Keratinocyte (primary cell): ENCODE results near the gene FBXO42. TPM values are rescaled to one million over a fixed set of nuclear protein-coding genes. Genes with fewer than 3 reads are reported as not detected.

ENCODE experiments used
- DNase-seq: peaks from one replicate; pipeline ENCODE4 v3.0.0-alpha.2; 2011; ENCODE audit warnings: low read depth, missing footprints, low spot score
- FAIRE-seq: peaks from 2 replicates; lab custom pipeline; 2011; peaks lifted over from hg19 to GRCh38; lab: Jason Lieb, UNC
- H2AFZ ChIP-seq: 2 replicates; pipeline ENCODE4 v1.6.0; 2012; ENCODE audit warnings: low read length, control low read depth, inconsistent platforms; ENCODE audit not compliant: control insufficient read depth
- H3K27ac ChIP-seq: 2 replicates; pipeline ENCODE4 v1.5.1; 2011; ENCODE audit warnings: low read length; ENCODE audit not compliant: control insufficient read depth, insufficient read depth
- H3K27me3 ChIP-seq: 3 replicates; pipeline ENCODE4 v1.6.0; 2011; ENCODE audit warnings: low read length; ENCODE audit not compliant: control insufficient read depth, insufficient read depth; ENCODE audit errors: extremely low read depth
- H3K36me3 ChIP-seq, 2 experiments: 2 replicates in 1 of 2; 3 replicates in 1 of 2; pipeline ENCODE4 v1.5.1; 2011; ENCODE audit warnings: low read length in 2 of 2, mild to moderate bottlenecking in 1 of 2; ENCODE audit not compliant: control insufficient read depth in 2 of 2, insufficient read depth in 2 of 2; ENCODE audit errors: extremely low read depth in 1 of 2
- H3K4me1 ChIP-seq: 3 replicates; pipeline ENCODE4 v1.5.1; 2011; ENCODE audit warnings: low read length; ENCODE audit not compliant: control insufficient read depth, insufficient read depth; ENCODE audit errors: extremely low read depth
- H3K4me2 ChIP-seq: 3 replicates; pipeline ENCODE4 v1.6.0; 2011; ENCODE audit warnings: low read depth, low read length; ENCODE audit not compliant: control insufficient read depth, insufficient read depth; ENCODE audit errors: extremely low read depth
- H3K4me3 ChIP-seq, 3 experiments: fragments of 200-600 bp in 1 of 3; sonication (generic) in 1 of 3; 2 replicates in 2 of 3; 3 replicates in 1 of 3; pipeline ENCODE4 v1.5.1; 2011 to 2016; ENCODE audit warnings: low read length in 3 of 3, mild to moderate bottlenecking in 3 of 3, control low read depth in 2 of 3, inconsistent platforms in 1 of 3, low read depth in 1 of 3, mixed read lengths in 1 of 3, mixed run types in 1 of 3, moderate library complexity in 1 of 3; ENCODE audit not compliant: control insufficient read depth in 2 of 3, insufficient read depth in 2 of 3; ENCODE audit errors: extremely low read depth in 1 of 3
- H3K79me2 ChIP-seq: 2 replicates; pipeline ENCODE4 v1.6.0; 2012; ENCODE audit warnings: low read length; ENCODE audit not compliant: control insufficient read depth, insufficient read depth
- H3K9ac ChIP-seq: 3 replicates; pipeline ENCODE4 v1.6.0; 2011; ENCODE audit warnings: low read length; ENCODE audit not compliant: control insufficient read depth, insufficient read depth; ENCODE audit errors: extremely low read depth
- H3K9me1 ChIP-seq: 3 replicates; pipeline ENCODE4 v1.6.0; 2011; ENCODE audit warnings: low read length; ENCODE audit not compliant: control insufficient read depth, insufficient read depth; ENCODE audit errors: extremely low read depth
- H3K9me3 ChIP-seq: 2 replicates; pipeline ENCODE4 v1.5.1; 2012; ENCODE audit warnings: low read depth, low read length; ENCODE audit not compliant: control insufficient read depth
- H4K20me1 ChIP-seq: 3 replicates; pipeline ENCODE4 v1.6.0; 2011; ENCODE audit warnings: low read length; ENCODE audit not compliant: control insufficient read depth, insufficient read depth; ENCODE audit errors: extremely low read depth
- CTCF ChIP-seq, 3 experiments: IDR thresholded peaks in 1 of 3; conservative IDR thresholded peaks in 1 of 3; optimal IDR thresholded peaks in 1 of 3; 2 replicates in 2 of 3; 3 replicates in 1 of 3; pipeline versions ENCODE3 to v1.5.1; 2011; ENCODE audit warnings: low read length in 3 of 3, mild to moderate bottlenecking in 3 of 3, moderate library complexity in 2 of 3, control low read depth in 1 of 3, inconsistent platforms in 1 of 3; ENCODE audit not compliant: insufficient read depth in 2 of 3; ENCODE audit errors: extremely low read depth in 1 of 3
- EZH2 ChIP-seq: IDR thresholded peaks from one replicate; pipeline ENCODE4 v1.6.1; 2012; ENCODE audit warnings: inconsistent platforms, mild to moderate bottlenecking, low read length, moderate library complexity
- dilution Hi-C: fragments of 300-500 bp; cut with MboI; formaldehyde crosslinking; loops from one replicate; pipeline ENCODE4 v1.7.0; 2020; ENCODE audit warnings: low sequenced_read_pairs; ENCODE audit not compliant: extremely low pct_ligation_motif_present
- polyA plus RNA-seq, 5 experiments: library from polyadenylated mRNA; depleted of rRNA in 3 of 5; stranded (reverse) in 3 of 5; stranded (forward) in 1 of 5; unstranded in 1 of 5; fragments of >200 nt; gene quantifications; 1 replicate in 1 of 5; 2 replicates in 3 of 5; 3 replicates in 1 of 5; pipeline versions ENCODE4 v1.2.1 to v1.2.3, GENCODE V29; 2011 to 2012; ENCODE audit warnings: missing spikeins in 2 of 5, low read depth in 1 of 5, low replicate concordance in 1 of 5

FBXO42 gene
- polyA plus RNA-seq, 1 donor (not counting 4 experiments of a cell fraction or from before 2014, with no cell fraction given), result 14.1 TPM

- TF ChIP-seq CTCF (optimal IDR thresholded peaks at IDR 0.05 in 1 of 3, IDR thresholded peaks at IDR 0.05 in 1 of 3, conservative IDR thresholded peaks at IDR 0.05 in 1 of 3; ENCODE audit: extremely low read depth in 1 of 3, insufficient read depth in 2 of 3, low read length in 3 of 3) (no peak), EZH2 (no peak)
- no peak overlapping the region for H3K27ac ChIP-seq
- H3K4me1 ChIP-seq, result peaks cover 7% of the 10 kb centered on the region
- H3K79me2 ChIP-seq, result peaks cover 58% of the 10 kb centered on the region
- DNase-seq (no peak), FAIRE-seq (no peak)
- H3K4me2 ChIP-seq, result no peak overlapping the region
- H3K36me3 ChIP-seq, result peaks cover 0 to 3% of the 10 kb centered on the region in 2 experiments
- dilution Hi-C loops, result no loop called here
- H3K27me3 ChIP-seq, result no peaks in the 10 kb centered on the region
- no peak overlapping the region for H2AFZ ChIP-seq
- H4K20me1 ChIP-seq, result peaks cover 3% of the 10 kb centered on the region
- H3K9me3 ChIP-seq, result no peaks in the 10 kb centered on the region
- H3K9me1 ChIP-seq, result no peaks in the 10 kb centered on the region
- H3K9ac ChIP-seq, result no peak overlapping the region
- H3K4me3 ChIP-seq, result no peak overlapping the region
Observed at GRCh38 chr1:16338961-16339360, 13.3 kb downstream of the FBXO42 start.

- Histone ChIP-seq H3K27ac (no peak overlapping the region), H4K20me1 (peaks cover 3% of the 10 kb centered on the region), H3K9me1 (no peaks in the 10 kb centered on the region), H3K36me3 (no peaks in the 10 kb centered on the region), H3K9ac (no peak overlapping the region), H3K9me3 (no peaks in the 10 kb centered on the region), H3K27me3 (no peaks in the 10 kb centered on the region), H3K4me1 (peaks cover 7% of the 10 kb centered on the region), H3K79me2 (peaks cover 47% of the 10 kb centered on the region), H2AFZ (no peak overlapping the region), H3K4me2 (peak overlapping the region; percentile 16), H3K4me3 (no peak overlapping the region)
- FAIRE-seq (no peak), DNase-seq (no peak)
- no peak for TF ChIP-seq EZH2
- no peak for TF ChIP-seq CTCF (optimal IDR thresholded peaks at IDR 0.05 in 1 of 3, IDR thresholded peaks at IDR 0.05 in 1 of 3, conservative IDR thresholded peaks at IDR 0.05 in 1 of 3; ENCODE audit: extremely low read depth in 1 of 3, insufficient read depth in 2 of 3, low read length in 3 of 3)
- dilution Hi-C loops, result no loop called here
Observed at GRCh38 chr1:16334655-16335340, 17.5 kb downstream of the FBXO42 start.
